Cardiac fibroblast (primary cell): ENCODE data around the gene TKT.

ENCODE experiments used
- DNase-seq, 2 donors: peaks; one replicate each; pipeline versions ENCODE4 v3.0.0 to v3.0.0-alpha.2; 2010; ENCODE audit warnings: low read depth in 2 of 2
- H3K4me3 ChIP-seq, 2 donors: replicated peaks in 1 of 2; 1 replicate in 1 of 2; 2 replicates in 1 of 2; pipeline ENCODE4 v1.5.1; 2011; ENCODE audit warnings: low read depth in 2 of 2, low read length in 2 of 2, mild to moderate bottlenecking in 2 of 2, moderate library complexity in 1 of 2
- TF ChIP-seq, protein P1 (sequence below): IDR thresholded peaks from one replicate; pipeline ENCODE4 v1.5.1; 2011; ENCODE audit warnings: low read depth, mild to moderate bottlenecking, low read length, inconsistent platforms

The TKT gene

GRCh38 chr3:53221345-53221744 lies 34.5 kb downstream of the TKT start:
- H3K4me3 ChIP-seq = no peak overlapping the region
- DNase-seq = no peak
- TF ChIP-seq, protein P1, sequence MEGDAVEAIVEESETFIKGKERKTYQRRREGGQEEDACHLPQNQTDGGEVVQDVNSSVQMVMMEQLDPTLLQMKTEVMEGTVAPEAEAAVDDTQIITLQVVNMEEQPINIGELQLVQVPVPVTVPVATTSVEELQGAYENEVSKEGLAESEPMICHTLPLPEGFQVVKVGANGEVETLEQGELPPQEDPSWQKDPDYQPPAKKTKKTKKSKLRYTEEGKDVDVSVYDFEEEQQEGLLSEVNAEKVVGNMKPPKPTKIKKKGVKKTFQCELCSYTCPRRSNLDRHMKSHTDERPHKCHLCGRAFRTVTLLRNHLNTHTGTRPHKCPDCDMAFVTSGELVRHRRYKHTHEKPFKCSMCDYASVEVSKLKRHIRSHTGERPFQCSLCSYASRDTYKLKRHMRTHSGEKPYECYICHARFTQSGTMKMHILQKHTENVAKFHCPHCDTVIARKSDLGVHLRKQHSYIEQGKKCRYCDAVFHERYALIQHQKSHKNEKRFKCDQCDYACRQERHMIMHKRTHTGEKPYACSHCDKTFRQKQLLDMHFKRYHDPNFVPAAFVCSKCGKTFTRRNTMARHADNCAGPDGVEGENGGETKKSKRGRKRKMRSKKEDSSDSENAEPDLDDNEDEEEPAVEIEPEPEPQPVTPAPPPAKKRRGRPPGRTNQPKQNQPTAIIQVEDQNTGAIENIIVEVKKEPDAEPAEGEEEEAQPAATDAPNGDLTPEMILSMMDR = no peak

DNA sequence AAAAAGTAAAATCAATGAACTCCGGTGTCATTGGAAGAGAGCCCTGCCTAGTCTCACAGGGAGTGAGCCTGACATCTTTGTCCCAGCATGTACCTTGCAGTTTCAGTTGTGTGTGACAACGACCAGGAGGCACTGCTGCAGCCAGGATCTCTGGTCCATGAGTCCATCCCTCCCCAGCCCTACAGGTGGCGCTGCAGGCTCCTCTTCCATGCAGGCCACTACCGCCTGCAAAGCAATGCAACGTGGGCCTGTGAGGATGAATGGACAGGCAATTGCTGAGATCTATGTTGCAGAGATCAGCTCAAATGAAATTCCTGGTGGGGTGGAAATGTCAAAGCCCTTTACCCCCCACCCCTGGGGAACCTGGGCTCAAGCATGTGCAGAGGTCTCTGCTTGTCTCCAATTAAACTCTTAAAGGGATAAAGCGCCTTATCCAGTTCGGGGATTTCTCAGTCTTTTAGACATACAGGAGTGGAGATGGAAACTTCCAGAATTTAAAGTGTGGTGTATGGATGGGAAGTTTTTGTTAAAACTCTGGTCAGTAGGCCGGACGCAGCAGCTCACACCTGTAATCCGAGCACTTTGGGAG lies 35.8 kb downstream of the TKT start:
- H3K4me3 ChIP-seq = no peak overlapping the region
- TF ChIP-seq, protein P1 = peak; percentile 98
- peak; percentile 82 to 85 for DNase-seq

GRCh38 chr3:53218131-53218530 lies 37.7 kb downstream of the TKT start:
- H3K4me3 ChIP-seq = no peak overlapping the region
- no peak for DNase-seq
- TF ChIP-seq, protein P1 = no peak

DNA sequence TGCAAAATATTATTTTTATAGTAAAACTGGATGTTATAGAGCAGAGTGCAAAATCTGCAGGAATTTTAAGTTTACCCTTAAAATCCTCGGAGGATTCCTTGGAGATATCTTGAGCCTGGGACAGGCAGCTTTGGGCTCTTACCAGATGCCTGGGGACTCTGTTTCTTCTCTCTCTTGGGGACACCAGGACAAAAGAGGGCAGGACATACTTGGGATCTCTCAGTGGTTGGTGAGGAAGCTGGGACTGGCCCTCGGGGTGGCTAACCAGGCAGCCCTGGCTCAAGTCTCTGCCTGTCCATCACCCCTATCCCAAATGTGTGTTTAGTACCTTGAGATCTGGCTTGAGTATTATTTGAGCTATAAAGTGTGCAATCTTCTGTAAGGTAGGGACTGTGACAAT lies 38.6 kb downstream of the TKT start:
- H3K4me3 ChIP-seq = no peak overlapping the region
- TF ChIP-seq, protein P1 = no peak
- DNase-seq = no peak

DNA sequence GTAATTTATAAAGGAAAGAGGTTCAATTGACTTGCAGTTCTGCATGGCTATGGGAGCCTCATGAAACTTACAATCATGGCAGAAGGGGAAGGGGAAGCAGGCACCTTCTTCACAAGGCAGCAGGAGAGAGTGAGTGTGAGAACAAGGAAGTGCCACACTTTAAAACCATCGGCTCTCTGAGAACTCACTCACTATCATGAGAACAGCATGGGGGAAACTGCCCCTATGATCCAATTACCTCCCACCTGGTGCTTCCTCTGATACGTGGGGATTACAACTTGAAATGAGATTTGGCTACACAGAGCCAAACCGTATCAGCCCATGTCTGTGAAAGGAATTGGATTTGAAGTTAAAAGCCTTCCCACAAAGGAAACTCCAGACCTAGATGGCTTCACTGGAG lies 39.1 kb downstream of the TKT start:
- TF ChIP-seq, protein P1 = no peak
- DNase-seq = no peak
- no peak overlapping the region for H3K4me3 ChIP-seq

- TF ChIP-seq, protein P1 = no peak
- H3K4me3 ChIP-seq = no peak overlapping the region
- DNase-seq = no peak
These were observed 40.0 kb downstream of the TKT start for GRCh38 chr3:53215816-53216215.

DNA sequence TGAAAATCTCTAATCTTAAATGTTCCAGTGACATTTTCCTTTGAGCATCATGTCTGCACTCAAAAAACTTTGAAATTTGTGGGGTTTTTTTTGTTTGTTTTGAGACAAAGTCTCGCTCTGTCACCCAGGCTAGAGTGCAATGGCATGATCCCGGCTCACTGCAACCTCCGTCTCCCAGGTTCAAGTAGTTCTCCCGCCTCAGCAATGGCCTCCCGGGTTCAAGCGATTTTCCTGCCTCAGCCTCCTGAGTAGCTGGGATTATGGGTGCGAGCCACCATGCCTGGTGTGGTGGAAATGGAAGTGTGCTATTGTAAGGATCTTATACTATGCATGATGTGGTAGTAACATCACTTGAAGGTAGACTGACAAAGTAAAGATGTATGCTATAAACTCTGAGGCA lies 42.5 kb downstream of the TKT start:
- H3K4me3 ChIP-seq = no peak overlapping the region
- no peak for DNase-seq
- TF ChIP-seq, protein P1 = no peak
